ENCODE data around the gene NCOA3. TPM values are rescaled to one million over a fixed set of nuclear protein-coding genes. Genes with fewer than 3 reads are reported as not detected.

Gene NCOA3
- total RNA-seq, 1 donor from 2014 or later: 187 TPM

DNA sequence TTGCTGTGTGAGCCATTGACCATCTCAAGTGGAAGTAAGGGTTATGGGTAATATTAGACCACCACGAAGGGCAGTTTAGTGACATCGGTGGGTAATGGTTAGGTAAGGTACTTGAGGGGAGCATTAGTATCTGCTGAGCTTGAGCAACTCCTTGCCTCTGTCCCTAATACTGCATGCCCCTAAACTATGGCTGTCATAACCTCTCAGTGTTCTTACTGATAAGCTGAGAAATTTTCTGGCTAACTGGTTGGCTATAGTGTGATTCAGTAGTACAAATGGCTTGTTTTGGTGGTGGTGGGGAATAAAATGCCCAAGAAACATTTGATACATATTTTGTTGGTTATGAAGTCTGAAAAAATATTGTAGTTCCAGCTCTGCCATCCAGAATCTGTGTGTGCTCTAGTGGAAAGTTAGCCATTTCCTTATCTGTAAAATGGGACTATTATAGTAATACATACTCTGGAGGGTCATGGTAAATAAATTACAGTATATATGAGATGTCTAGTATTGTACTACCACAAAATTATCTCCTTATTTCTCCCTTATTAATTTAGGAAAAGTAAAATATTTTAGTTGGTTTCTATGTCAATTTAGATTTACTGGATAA lies 113.1 kb downstream of the NCOA3 start:
- no peak overlapping the region for H3K4me3 Mint-ChIP-seq
- no peaks in the 10 kb centered on the region for H3K27me3 Mint-ChIP-seq
- intact Hi-C loops (cut with micrococcal nuclease): loop anchor here (5.0 kb wide), 2 partner anchors 113 to 223 kb away; partner anchors contain the start of gene NCOA3
- CTCF ChIA-PET: interaction anchor here (1.0 to 1.9 kb wide), 3 partner anchors 113 to 231 kb away, joined by 3 to 9 read pairs (median 4); no protein-coding TSS in a partner anchor
- peak overlapping the region; percentile 10 for H3K27ac Mint-ChIP-seq
- H3K36me3 Mint-ChIP-seq (ENCODE audit: low read depth): peaks cover 41% of the 10 kb centered on the region
- H3K9me3 Mint-ChIP-seq: no peaks in the 10 kb centered on the region
- ATAC-seq (ENCODE audit: low read depth) (no peak), DNase-seq (no peak)
- peaks cover 63% of the 10 kb centered on the region for H3K4me1 Mint-ChIP-seq
- TF ChIP-seq, protein P1, sequence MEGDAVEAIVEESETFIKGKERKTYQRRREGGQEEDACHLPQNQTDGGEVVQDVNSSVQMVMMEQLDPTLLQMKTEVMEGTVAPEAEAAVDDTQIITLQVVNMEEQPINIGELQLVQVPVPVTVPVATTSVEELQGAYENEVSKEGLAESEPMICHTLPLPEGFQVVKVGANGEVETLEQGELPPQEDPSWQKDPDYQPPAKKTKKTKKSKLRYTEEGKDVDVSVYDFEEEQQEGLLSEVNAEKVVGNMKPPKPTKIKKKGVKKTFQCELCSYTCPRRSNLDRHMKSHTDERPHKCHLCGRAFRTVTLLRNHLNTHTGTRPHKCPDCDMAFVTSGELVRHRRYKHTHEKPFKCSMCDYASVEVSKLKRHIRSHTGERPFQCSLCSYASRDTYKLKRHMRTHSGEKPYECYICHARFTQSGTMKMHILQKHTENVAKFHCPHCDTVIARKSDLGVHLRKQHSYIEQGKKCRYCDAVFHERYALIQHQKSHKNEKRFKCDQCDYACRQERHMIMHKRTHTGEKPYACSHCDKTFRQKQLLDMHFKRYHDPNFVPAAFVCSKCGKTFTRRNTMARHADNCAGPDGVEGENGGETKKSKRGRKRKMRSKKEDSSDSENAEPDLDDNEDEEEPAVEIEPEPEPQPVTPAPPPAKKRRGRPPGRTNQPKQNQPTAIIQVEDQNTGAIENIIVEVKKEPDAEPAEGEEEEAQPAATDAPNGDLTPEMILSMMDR (IDR thresholded peaks at IDR 0.05): no peak
- POLR2A ChIA-PET: interaction anchor here (0.6 to 1.3 kb wide), 5 partner anchors 9 to 308 kb away, joined by 3 to 8 read pairs (median 3); no protein-coding TSS in a partner anchor

DNA sequence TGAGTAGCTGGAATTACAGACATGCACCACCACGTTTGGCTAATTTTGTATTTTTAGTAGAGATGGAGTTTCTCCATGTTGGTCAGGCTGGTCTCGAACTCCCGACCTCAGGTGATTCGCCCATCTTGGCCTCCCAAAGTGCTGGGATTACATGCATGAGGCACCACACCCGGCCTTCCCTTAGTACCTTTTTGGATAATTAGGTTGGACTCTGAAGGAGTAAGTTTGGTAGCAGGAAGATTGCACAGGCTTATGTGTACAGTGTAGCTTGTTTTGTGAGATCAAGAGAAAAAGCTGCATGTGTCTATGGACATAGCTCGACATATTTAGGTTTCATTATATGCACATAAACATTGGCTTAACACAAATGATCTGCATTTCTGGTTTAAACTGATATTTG lies 116.8 kb downstream of the NCOA3 start:
- H3K4me1 Mint-ChIP-seq: peaks cover 43% of the 10 kb centered on the region
- ATAC-seq (ENCODE audit: low read depth) (no peak), DNase-seq (no peak)
- ChIA-PET CTCF (interaction anchor here (1.1 to 3.9 kb wide), 3 partner anchors 16 to 345 kb away, joined by 3 to 58 read pairs (median 50); no protein-coding TSS in a partner anchor), POLR2A (no interaction called here)
- no peak overlapping the region for H3K4me3 Mint-ChIP-seq
- H3K27ac Mint-ChIP-seq: peak overlapping the region; percentile 59
- TF ChIP-seq, protein P1 (IDR thresholded peaks at IDR 0.05): no peak
- H3K27me3 Mint-ChIP-seq: no peaks in the 10 kb centered on the region
- H3K9me3 Mint-ChIP-seq: no peaks in the 10 kb centered on the region
- H3K36me3 Mint-ChIP-seq (ENCODE audit: low read depth): peaks cover 41% of the 10 kb centered on the region
- intact Hi-C loops (cut with micrococcal nuclease): no loop called here

DNA sequence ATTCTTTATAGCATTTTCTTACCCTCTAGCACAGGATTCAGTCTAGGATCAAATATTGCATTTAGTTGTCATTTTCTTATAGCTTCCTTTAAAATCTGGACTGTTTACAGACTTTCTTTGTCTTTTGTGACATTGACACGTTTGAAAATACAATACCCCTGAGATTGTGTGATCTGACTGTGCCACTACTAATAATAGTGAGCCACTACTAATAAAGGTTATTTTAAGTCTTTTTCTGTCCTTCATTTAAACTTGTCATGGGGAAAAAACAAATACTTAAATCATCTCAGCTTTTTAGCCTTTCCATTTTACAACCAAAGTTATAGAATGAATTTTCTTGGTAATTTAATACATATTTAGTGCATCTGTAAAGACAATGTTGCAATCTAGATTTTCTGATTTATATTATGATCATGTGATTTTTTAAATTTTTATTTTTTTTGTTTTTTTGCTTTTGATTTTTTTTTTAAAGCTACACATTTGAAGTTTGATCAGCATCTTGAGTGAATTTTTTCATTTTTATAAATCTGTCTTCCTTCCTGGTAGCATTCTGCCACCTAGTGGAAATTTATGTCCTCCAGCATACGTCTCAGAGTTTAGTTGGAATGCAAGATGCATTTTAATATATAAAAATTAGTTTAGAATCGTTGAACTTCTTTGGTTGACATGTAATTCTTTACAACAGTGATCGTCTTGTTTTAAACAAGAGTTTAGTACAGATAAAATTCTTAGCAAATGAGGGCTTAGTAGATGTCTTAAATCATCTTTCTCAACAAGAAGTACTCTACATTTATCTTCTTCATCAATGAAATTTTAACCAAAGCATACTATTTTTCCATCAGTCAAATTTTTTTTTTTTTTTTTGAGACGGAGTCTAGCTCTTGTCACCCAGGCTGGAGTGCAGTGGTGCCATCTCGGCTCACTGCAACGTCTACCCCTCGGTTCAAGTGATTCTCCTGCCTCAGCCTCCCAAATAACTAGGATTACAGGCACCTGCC lies 119.4 kb downstream of the NCOA3 start:
- TF ChIP-seq, protein P1 (IDR thresholded peaks at IDR 0.05): peak; percentile 29
- H3K36me3 Mint-ChIP-seq (ENCODE audit: low read depth): peaks cover 58% of the 10 kb centered on the region
- POLR2A ChIA-PET: interaction anchor here (0.6 to 2.0 kb wide), 8 partner anchors 99 to 348 kb away, joined by 3 to 11 read pairs (median 5); no protein-coding TSS in a partner anchor
- H3K4me3 Mint-ChIP-seq: no peak overlapping the region
- H3K4me1 Mint-ChIP-seq: peaks cover 32% of the 10 kb centered on the region
- intact Hi-C loops (cut with micrococcal nuclease): loop anchor here (1.0 kb wide), 4 partner anchors 209 to 425 kb away; no protein-coding TSS in a partner anchor
- peak overlapping the region; percentile 68 for H3K27ac Mint-ChIP-seq
- ATAC-seq (ENCODE audit: low read depth): peak; percentile 58
- H3K9me3 Mint-ChIP-seq: no peaks in the 10 kb centered on the region
- no peaks in the 10 kb centered on the region for H3K27me3 Mint-ChIP-seq
- CTCF ChIA-PET: interaction anchor here (0.8 to 3.9 kb wide), 27 partner anchors 9 to 425 kb away, joined by 3 to 58 read pairs (median 4); partner anchors contain the start of gene NCOA3
- no peak for DNase-seq

DNA sequence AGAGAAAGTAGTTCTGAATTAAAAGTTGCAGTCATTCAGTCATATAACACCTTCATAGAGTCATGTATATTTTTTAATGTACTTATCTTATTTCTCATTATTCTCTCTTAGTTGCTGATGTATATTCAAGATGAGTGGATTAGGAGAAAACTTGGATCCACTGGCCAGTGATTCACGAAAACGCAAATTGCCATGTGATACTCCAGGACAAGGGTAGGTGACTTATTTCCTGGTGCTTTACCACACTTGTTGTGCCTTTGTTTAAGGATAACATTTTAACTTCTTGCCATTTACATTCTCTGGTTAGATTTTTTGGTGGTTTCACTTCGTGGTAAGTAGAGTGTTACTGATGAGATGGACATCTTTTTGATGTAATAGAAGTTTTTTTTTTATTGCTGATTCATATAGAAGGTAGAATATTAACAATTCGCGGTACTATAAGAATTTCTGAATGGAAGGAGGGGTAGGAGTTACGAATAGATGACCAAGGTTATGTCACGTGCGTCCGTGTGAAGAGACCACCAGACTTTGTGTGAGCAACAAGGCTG lies 120.5 kb downstream of the NCOA3 start:
- TF ChIP-seq, protein P1 (IDR thresholded peaks at IDR 0.05): no peak
- CTCF ChIA-PET: interaction anchor here (0.7 to 3.9 kb wide), 4 partner anchors 210 to 349 kb away, joined by 3 to 58 read pairs (median 12); no protein-coding TSS in a partner anchor
- DNase-seq (no peak), ATAC-seq (ENCODE audit: low read depth) (no peak)
- POLR2A ChIA-PET: interaction anchor here (1.4 kb wide), 1 partner anchor 238 kb away, joined by 7 read pairs; no protein-coding TSS in a partner anchor
- intact Hi-C loops (cut with micrococcal nuclease): no loop called here
- H3K27ac Mint-ChIP-seq: peak overlapping the region; percentile 53
- peaks cover 24% of the 10 kb centered on the region for H3K4me1 Mint-ChIP-seq
- H3K27me3 Mint-ChIP-seq: no peaks in the 10 kb centered on the region
- H3K9me3 Mint-ChIP-seq: no peaks in the 10 kb centered on the region
- peaks cover 59% of the 10 kb centered on the region for H3K36me3 Mint-ChIP-seq (ENCODE audit: low read depth)
- H3K4me3 Mint-ChIP-seq: no peak overlapping the region

Data from activated B cell treated with CpG ODN at 0.5 μM for 24 hours (primary cell).